IPS-20b (cell line): ENCODE results near the gene DNTTIP2.
"Not testable (repeated sequence)": the region's sequence is repeated elsewhere in the genome, so short reads cannot be mapped to it uniquely, and the experiment has no call there.

Experiments used
- H3K27ac ChIP-seq: one replicate; pipeline ENCODE4 v1.5.1; 2013; ENCODE audit warnings: low read length
- H3K27me3 ChIP-seq: 2 replicates; pipeline ENCODE4 v1.6.1; 2013; ENCODE audit warnings: mild to moderate bottlenecking, low read length, inconsistent platforms; ENCODE audit not compliant: insufficient read depth
- H3K36me3 ChIP-seq: 2 replicates; pipeline ENCODE4 v1.6.1; 2013; ENCODE audit warnings: low read depth, mild to moderate bottlenecking, inconsistent platforms, low read length, moderate library complexity; ENCODE audit not compliant: insufficient read depth
- H3K4me1 ChIP-seq: 2 replicates; pipeline ENCODE4 v1.6.1; 2013; ENCODE audit warnings: mild to moderate bottlenecking, control low read depth, inconsistent platforms, low read length, moderate library complexity; ENCODE audit not compliant: insufficient read depth
- H3K4me3 ChIP-seq: 2 replicates; pipeline ENCODE4 v1.5.1; 2013; ENCODE audit warnings: mild to moderate bottlenecking, low read length, inconsistent platforms
- H3K9ac ChIP-seq: 2 replicates; pipeline ENCODE4 v1.6.1; 2013; ENCODE audit warnings: low read depth, mild to moderate bottlenecking, inconsistent platforms, low read length, moderate library complexity
- H3K9me3 ChIP-seq: 2 replicates; pipeline ENCODE4 v1.6.1; 2013; ENCODE audit warnings: mild to moderate bottlenecking, low read depth, low read length, inconsistent platforms; ENCODE audit not compliant: insufficient read depth

The DNTTIP2 gene

DNA sequence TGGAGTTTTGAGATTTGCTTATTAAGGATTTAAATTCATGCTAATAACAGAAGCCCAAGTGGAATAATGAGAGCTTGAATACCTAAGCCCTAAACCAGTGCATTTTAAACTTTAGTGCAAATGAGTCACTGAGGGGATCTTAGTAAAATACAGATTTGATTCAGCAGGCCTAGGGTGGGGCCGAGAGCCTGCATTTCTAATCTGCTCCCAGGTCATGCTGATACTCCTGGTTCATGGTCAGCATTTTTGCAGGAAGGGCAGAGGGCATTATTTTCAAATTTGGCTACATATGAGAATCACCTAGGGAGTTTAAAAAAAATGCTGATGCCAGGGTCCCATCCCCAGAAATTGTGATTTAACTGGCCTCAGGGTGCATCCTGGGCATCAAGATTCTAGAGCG is 39.3 kb downstream of the DNTTIP2 start:
- no peak overlapping the region for H3K9ac ChIP-seq
- H3K9me3 ChIP-seq: 0 out of 2 replicates have a peak, but pooled peaks cover 5% of the 10 kb centered on the region
- no peaks in the 10 kb centered on the region for H3K36me3 ChIP-seq
- no peak overlapping the region for H3K4me3 ChIP-seq
- no peaks in the 10 kb centered on the region for H3K4me1 ChIP-seq
- H3K27ac ChIP-seq: no peak overlapping the region
- H3K27me3 ChIP-seq: no peaks in the 10 kb centered on the region

DNA sequence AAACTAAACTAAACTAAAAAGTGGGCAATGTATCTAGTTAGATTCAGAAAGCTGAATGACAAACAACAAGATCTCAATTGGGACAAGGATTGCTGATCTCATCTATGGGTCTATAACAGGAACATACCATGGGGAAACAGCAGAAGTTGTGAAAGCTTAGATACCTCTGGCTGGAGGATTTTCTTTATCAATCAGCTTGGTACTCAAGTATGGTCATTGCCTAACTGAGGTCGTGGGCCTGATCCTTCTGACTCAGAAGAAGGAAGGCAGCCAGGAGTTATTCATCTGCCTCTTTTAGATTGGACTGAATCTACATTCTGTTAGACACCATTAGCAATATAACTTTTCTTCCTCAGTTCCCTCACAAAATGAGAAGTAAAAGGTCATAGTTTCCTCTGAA is 39.7 kb downstream of the DNTTIP2 start:
- Histone ChIP-seq H3K27ac (no peak overlapping the region), H3K4me3 (no peak overlapping the region), H3K36me3 (no peaks in the 10 kb centered on the region), H3K9ac (no peak overlapping the region), H3K9me3 (peaks cover 8% of the 10 kb centered on the region; the same call in 1 of the 2 replicates), H3K4me1 (no peaks in the 10 kb centered on the region), H3K27me3 (no peaks in the 10 kb centered on the region)

DNA sequence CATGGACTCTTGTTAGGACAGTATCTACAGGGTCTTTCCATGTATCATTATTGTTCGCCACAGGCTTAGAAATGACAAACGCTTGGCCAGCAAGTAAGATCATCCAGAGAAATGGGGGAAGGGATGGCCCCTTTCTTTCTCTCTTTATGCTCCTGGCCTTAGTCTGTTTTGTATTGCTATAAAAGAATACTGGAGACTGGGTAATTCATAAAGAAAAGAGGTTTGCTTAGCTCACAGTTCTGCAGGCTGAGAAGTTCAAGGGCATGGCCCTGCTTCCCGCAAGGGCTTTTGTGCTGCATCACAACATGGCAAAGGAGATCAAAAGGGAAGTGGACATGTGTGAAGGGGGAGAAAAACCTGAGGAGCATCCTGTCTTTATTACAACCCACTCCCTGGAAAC is 41.0 kb downstream of the DNTTIP2 start:
- Histone ChIP-seq H3K4me1 (no peaks in the 10 kb centered on the region), H3K27ac (no peak overlapping the region), H3K9ac (no peak overlapping the region), H3K27me3 (no peaks in the 10 kb centered on the region), H3K36me3 (peaks cover 3% of the 10 kb centered on the region; the same call in 1 of the 2 replicates), H3K4me3 (no peak overlapping the region), H3K9me3 (peaks cover 21% of the 10 kb centered on the region)

DNA sequence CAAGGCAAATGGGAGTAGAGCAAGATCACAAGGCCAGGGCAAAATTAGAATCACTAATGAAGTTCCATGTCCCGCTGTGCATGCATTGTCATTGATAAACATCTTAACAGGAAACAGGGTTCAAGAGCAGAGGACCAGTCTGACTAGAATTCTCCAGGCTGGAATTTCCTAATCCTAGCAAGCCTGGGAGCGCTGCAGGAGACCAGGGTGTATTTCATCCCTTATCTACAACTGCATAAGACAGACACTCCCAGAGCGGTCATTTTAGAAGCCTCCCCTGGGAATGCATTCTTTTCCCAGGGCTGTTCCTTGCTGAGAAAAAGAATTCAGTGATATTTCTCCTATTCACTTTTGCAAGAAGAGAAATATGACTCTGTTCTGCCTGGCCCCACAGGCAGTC is 45.7 kb downstream of the DNTTIP2 start:
- not testable (repeated sequence) for H3K9ac ChIP-seq, H3K4me3 ChIP-seq

DNA sequence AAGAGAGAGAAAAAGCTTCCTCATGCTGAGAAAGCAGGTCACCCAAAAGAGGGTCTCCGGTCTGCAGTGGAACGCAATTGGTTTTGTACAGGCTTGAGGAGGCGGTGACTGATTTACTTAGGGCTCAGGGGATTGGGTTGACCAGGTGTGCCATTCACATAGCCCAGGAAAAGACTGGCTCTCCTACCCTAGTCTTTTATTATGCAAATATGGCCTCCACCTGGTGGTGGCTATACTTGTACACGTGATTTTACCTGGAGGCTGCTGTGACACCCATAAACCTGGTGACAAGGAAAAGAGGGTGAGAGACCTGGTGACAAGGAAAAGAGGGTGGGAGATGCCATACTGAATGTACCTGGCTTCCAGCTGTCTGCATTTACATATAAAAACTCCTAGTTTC is 49.9 kb downstream of the DNTTIP2 start:
- Histone ChIP-seq H3K36me3 (peaks cover 3% of the 10 kb centered on the region; the same call in 1 of the 2 replicates), H3K27ac (peak overlapping the region; percentile 79), H3K9me3 (peaks cover 25% of the 10 kb centered on the region), H3K4me1 (peaks cover 24% of the 10 kb centered on the region), H3K4me3 (peak overlapping the region; percentile 30), H3K9ac (peak overlapping the region; percentile 29; the same call in 1 of the 2 replicates), H3K27me3 (no peaks in the 10 kb centered on the region)

More for the DNA sequence above, 45.7 kb downstream of the DNTTIP2 start:
- H3K9me3 ChIP-seq: peaks cover 36% of the 10 kb centered on the region
- peaks cover 14% of the 10 kb centered on the region; the same call in 1 of the 2 replicates for H3K4me1 ChIP-seq
- not testable (repeated sequence) for H3K27me3 ChIP-seq, H3K27ac ChIP-seq, H3K36me3 ChIP-seq

DNA sequence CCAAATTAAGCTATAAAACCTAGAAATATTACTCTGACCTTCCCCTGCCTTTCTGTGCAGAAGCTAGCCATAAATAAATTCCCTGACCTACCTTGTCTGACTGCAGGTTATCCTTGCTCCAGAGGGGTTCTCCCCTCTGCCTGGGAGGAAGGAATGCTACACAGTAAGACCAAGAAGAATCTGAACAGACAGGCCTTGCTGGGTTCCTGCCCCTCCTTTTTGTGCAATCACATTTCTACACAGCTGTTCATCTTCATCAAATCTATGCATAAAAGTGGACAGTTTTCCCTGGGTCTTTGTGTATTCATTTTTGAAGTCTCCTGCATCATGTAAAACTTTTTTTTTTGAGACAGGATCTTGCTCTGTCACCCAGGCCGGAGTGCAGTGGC is 50.6 kb downstream of the DNTTIP2 start:
- Histone ChIP-seq H3K27ac (no peak overlapping the region), H3K4me1 (peaks cover 24% of the 10 kb centered on the region), H3K36me3 (no peaks in the 10 kb centered on the region), H3K4me3 (no peak overlapping the region; the same call in 1 of the 2 replicates), H3K9me3 (peaks cover 18% of the 10 kb centered on the region), H3K27me3 (no peaks in the 10 kb centered on the region), H3K9ac (peak overlapping the region; percentile 29; the same call in 1 of the 2 replicates)

DNA sequence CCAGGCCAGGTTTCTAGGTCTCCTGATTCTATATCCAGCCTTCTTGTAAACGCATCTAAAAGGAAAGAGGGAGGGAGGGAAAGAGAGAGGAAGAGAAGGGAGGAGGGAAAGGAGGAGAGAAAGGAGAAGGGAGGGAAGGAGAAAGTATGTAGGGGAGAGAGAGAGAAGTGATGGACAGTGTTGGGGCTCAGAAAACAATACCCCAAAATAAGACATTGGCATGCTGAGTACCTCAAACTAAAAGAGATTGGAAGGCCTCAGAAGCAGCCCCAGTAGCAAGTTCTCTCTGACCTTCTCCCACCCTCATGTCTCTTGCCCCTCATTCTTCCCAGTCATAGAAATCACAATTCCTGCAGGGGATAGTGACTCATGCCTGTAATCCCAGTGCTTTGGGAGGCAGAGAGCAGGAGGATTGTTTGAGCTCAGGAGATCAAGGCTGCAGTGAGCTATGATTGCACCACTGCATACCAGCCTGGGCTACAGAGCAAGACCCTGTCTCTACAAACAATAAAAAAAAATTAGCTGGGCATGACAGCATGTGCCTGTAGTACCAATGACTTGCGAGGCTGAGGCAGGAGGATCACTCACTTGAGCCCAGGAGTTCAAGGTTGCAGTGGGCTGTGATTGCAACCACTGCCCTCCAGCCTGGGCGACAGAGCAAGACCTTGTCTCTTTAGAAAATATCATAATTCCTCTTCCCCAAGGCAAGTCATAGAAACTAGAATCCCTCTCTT is 51.2 kb downstream of the DNTTIP2 start:
- Histone ChIP-seq H3K9ac (no peak overlapping the region), H3K4me1 (peaks cover 24% of the 10 kb centered on the region), H3K27me3 (no peaks in the 10 kb centered on the region), H3K27ac (no peak overlapping the region), H3K9me3 (peaks cover 13% of the 10 kb centered on the region; the same call in 1 of the 2 replicates), H3K4me3 (no peak overlapping the region), H3K36me3 (no peaks in the 10 kb centered on the region)

DNA sequence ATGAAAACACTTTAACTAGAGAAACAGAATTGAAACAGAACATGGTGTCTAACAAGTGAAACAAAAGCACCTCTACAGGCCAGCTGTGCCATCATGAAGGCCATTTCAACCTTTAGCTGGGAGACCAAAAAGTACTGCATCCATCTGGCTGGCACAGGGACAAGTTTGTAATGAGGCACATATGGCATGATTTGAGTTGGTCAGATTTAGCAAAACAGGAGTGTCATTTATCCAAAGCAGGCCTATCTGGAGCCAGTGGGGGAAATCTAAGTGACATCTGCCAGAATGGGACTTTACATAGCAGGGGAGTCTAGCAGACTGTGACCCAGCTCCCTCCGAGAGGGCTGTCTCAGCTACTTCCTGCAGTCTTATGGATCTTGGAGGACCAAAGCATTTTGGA is 51.9 kb downstream of the DNTTIP2 start:
- Histone ChIP-seq H3K27ac (no peak overlapping the region), H3K36me3 (no peaks in the 10 kb centered on the region), H3K4me3 (no peak overlapping the region), H3K4me1 (peaks cover 24% of the 10 kb centered on the region), H3K27me3 (no peaks in the 10 kb centered on the region), H3K9me3 (peaks cover 8% of the 10 kb centered on the region; the same call in 1 of the 2 replicates), H3K9ac (no peak overlapping the region)

DNA sequence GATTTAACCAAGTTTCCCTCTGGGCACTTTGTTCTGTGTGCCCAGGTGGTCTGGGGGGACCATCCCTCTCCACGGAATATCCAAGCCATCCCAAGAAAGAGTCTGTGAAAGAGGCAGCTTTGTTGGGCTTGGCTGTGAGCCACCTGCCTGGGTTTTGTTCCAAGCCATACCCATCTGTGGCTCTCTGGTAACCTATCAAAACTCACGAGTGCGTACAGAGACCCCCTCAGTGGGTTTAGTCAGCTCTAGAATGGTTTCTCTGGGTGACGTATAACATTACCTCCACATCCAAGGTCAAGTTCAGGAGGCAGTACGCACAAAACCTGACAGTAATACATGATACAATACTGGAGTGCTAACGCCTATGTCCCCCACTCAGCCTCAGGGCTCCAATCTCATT is 54.2 kb downstream of the DNTTIP2 start:
- Histone ChIP-seq H3K9me3 (no peaks in the 10 kb centered on the region), H3K27me3 (no peaks in the 10 kb centered on the region), H3K9ac (no peak overlapping the region), H3K27ac (no peak overlapping the region), H3K36me3 (no peaks in the 10 kb centered on the region), H3K4me3 (no peak overlapping the region), H3K4me1 (peaks cover 43% of the 10 kb centered on the region)

DNA sequence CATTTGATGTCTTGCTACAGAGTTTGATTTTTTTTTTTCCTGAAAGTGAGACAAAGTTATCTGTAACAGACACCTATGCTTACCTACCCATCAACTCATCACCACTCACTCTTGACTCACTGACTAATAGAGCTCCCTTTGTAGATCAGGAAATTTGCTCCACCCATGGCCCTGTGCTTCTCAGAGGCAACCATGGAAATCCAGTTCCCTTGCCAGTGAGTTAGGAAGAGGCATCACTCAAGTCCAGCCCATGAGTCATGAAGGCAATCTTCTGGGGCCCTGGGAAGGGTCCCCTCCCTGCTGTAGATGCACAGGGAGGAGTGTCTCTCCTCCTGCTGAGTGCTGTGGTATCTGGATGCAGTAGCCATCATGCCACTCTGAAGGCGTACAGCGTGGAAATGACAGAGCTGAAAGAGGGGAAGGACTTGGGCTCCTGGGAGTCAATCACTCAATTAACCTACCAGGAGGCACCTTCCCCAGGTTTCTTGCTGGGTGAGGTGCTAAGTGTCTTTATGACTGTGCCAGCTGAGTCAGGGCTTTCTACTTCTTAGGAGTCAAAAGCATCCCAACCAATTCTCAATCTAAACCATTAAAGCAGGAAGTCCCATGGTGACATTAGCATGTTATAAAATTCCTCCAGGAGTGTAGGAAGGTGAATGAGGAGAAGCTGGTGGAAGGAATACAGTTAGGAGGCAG is 56.1 kb downstream of the DNTTIP2 start:
- no peaks in the 10 kb centered on the region for H3K27me3 ChIP-seq
- no peak overlapping the region for H3K9ac ChIP-seq
- H3K4me1 ChIP-seq: peaks cover 26% of the 10 kb centered on the region
- H3K4me3 ChIP-seq: no peak overlapping the region
- H3K9me3 ChIP-seq: no peaks in the 10 kb centered on the region
- no peak overlapping the region for H3K27ac ChIP-seq
- H3K36me3 ChIP-seq: no peaks in the 10 kb centered on the region

DNA sequence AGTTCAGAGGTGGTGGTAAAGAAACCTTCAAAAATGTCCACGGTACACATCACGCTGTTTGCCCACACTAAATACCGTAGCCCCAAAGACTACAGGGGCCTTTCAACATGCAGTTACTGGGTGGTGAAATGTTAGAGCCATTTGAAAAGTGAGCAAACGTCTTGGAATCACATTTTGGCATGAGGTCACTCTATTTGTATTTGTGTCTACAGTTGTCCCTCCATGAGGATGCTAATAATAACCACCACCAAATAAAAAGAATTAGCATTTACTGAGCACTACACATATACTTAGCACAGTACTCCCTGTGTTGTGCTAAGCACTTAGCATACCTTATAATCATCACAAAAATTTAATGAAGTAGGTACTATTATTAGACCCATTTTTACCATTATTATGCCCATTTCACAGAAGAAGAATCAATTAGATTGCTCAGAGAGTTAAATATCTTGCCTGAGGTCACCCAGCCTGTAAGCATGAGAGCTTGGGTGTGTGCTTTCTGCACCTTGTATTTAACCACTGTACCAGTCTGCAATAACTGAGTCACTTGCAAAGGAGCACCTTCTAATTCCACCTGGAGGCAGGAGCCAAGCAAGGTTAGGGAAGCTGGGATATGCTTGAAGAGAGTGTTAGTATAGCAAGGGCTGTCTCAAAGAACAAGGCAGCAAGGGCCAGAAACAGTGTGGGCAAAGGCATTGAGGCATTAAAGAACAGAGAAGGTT is 57.4 kb downstream of the DNTTIP2 start:
- Histone ChIP-seq H3K9ac (peak overlapping the region; percentile 51; the same call in 1 of the 2 replicates), H3K27ac (no peak overlapping the region), H3K4me3 (peak overlapping the region; percentile 38; the same call in 1 of the 2 replicates), H3K36me3 (no peaks in the 10 kb centered on the region), H3K9me3 (no peaks in the 10 kb centered on the region), H3K27me3 (no peaks in the 10 kb centered on the region), H3K4me1 (peaks cover 20% of the 10 kb centered on the region)
